ENCODE measurements around the gene DHX29. TPM values are rescaled to one million over a fixed set of nuclear protein-coding genes. Genes with fewer than 3 reads are reported as not detected.

The DHX29 gene
- total RNA-seq, 4 donors from 2014 or later, result 22.9 to 28.5 (median 27.5) TPM

DNA sequence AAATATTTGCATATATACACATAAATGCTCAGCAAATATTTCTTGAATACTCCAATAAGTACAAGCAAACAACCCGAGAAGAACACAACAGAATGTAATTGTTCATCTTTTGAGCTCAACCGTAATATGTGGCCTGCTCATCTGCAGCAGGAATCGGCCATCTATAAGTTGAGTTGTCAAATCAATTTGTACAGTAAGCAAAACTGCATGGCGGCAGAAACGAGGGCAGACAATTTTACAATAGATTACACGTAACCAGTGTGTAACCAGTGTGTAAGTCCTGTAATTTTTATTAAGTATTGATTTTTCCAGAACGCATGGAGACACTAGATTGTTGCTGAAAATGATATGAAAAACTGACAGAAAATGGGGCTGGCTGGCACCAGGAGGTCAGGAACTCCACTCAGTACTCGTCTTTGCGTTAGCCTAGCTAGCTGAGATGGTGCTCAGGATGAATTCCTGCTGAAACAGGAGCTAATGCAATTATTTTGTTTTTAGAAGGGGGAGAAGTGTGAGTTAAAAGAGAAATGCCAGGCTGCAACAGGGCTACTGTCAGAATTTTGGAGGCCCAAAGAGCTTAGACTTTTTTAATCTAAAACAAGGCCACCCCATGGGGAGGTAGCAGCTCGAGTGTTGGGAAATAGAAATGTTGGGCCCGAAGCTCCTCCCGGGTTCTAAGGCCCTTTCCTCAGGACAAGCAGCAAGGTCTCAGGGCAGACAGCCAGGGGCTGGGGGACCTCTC lies 682 bp downstream of the DHX29 start:
- peaks cover 0 to 69% (median 33%) of the 10 kb centered on the region in 4 donors for H3K4me1 ChIP-seq
- TF ChIP-seq POLR2A (IDR thresholded peaks at IDR 0.05), result no peak
- no peak for TF ChIP-seq EP300 (IDR thresholded peaks at IDR 0.05)
- TF ChIP-seq, protein P1, sequence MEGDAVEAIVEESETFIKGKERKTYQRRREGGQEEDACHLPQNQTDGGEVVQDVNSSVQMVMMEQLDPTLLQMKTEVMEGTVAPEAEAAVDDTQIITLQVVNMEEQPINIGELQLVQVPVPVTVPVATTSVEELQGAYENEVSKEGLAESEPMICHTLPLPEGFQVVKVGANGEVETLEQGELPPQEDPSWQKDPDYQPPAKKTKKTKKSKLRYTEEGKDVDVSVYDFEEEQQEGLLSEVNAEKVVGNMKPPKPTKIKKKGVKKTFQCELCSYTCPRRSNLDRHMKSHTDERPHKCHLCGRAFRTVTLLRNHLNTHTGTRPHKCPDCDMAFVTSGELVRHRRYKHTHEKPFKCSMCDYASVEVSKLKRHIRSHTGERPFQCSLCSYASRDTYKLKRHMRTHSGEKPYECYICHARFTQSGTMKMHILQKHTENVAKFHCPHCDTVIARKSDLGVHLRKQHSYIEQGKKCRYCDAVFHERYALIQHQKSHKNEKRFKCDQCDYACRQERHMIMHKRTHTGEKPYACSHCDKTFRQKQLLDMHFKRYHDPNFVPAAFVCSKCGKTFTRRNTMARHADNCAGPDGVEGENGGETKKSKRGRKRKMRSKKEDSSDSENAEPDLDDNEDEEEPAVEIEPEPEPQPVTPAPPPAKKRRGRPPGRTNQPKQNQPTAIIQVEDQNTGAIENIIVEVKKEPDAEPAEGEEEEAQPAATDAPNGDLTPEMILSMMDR (IDR thresholded peaks at IDR 0.05), result no peak
- 6 to 9% methylated on average over 12 of the region's 12 CpGs for WGBS, 2 donors

DNA sequence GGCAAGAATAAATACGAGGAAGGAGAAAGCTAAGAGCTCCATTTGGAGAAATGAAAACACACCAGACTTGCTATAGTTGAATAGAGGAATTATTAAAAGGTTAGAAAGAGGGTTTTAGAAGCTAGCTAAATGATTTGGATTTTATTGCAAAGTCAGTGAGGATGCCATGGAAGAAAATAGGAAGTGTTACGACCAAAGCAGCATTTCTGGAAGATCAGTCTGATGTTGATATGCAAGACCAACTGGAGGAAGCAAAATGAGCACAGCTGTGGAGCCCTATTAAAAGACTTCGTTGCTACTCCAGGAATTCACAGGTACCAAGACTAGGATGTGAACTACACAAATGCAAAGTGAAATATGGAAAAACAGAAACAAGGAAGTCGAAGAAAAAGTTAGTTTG lies 2.1 kb downstream of the DHX29 start:
- no peak for DNase-seq (ENCODE audit: low spot score in 2 of 2)
- H3K36me3 ChIP-seq, result peaks cover 0 to 13% (median 0%) of the 10 kb centered on the region in 3 donors
- WGBS, 2 donors, result 56 to 61% methylated on average over 4 of the region's 4 CpGs
- H3K27ac ChIP-seq, result no peak overlapping the region
- TF ChIP-seq, protein P1 (IDR thresholded peaks at IDR 0.05), result no peak
- TF ChIP-seq EP300 (IDR thresholded peaks at IDR 0.05) (no peak), POLR2A (IDR thresholded peaks at IDR 0.05) (no peak)
- H3K4me1 ChIP-seq, result peaks cover 0 to 56% (median 33%) of the 10 kb centered on the region in 4 donors
- H3K27me3 ChIP-seq, result no peaks in the 10 kb centered on the region
- no peak overlapping the region for H3K4me3 ChIP-seq
- H3K9me3 ChIP-seq, result peaks cover 0 to 6% (median 0%) of the 10 kb centered on the region in 4 donors

More for the DNA sequence above, 682 bp downstream of the DHX29 start:
- H3K36me3 ChIP-seq, result peaks cover 0 to 8% (median 0%) of the 10 kb centered on the region in 3 donors
- peak overlapping the region; percentile 67 to 95 (median 84) for H3K4me3 ChIP-seq
- H3K27ac ChIP-seq, result peak overlapping the region; percentile 86 to 98 (median 94)
- no peak for DNase-seq (ENCODE audit: low spot score in 2 of 2)
- H3K9me3 ChIP-seq, result no peaks in the 10 kb centered on the region
- H3K27me3 ChIP-seq, result no peaks in the 10 kb centered on the region

DNA sequence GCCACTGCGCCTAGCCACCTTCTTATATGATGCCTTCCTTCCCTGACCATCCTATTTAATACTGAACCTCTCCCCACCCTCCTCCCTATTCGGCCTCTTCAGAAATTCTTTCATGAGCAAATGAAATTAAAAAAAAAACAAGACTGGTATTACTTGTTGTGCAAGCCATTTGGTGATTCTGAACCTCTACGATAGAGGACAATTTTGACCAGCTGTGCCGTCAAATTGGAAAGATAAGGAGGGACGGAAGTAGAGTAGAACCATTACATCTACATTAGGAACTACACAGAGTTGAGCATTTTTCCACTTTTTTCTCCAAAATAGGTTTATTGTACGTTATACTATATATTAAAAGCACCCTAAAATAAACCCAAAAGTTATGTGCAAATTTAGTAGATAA lies 2.9 kb downstream of the DHX29 start:
- Histone ChIP-seq H3K27ac (no peak overlapping the region), H3K4me1 (peaks cover 0 to 49% (median 28%) of the 10 kb centered on the region in 4 donors)
- no peak for TF ChIP-seq EP300 (IDR thresholded peaks at IDR 0.05)
- TF ChIP-seq, protein P1 (IDR thresholded peaks at IDR 0.05), result no peak
- TF ChIP-seq POLR2A (IDR thresholded peaks at IDR 0.05), result no peak

DNA sequence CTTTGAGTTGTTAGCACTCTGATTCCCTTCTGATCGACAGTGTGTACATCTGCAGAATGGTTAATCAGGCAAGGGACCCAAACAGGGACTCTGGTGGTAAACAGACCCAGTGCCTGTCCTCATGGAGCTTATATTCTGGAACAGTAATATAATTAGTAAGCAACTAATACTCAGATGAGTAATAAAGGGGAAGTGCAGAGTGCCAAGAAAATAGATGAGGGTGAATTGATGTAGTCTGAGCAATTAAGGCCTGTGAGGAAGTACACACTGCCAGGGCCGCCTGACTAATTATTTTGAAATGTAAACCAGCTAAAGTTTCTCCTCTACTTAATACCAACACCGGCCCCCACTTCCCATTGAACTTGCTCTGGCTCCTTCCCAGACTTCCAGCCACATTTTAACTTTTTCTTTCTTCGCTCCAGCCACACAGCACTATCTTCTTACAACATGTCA lies 4.2 kb downstream of the DHX29 start:
- 60 to 67% methylated on average over 4 of the region's 4 CpGs for WGBS, 2 donors
- no peak for TF ChIP-seq EP300 (IDR thresholded peaks at IDR 0.05)
- no peak for TF ChIP-seq POLR2A (IDR thresholded peaks at IDR 0.05)
- TF ChIP-seq, protein P1 (IDR thresholded peaks at IDR 0.05), result no peak

More for the DNA sequence above, 2.9 kb downstream of the DHX29 start:
- DNase-seq (ENCODE audit: low spot score in 2 of 2), result no peak
- Histone ChIP-seq H3K27me3 (no peaks in the 10 kb centered on the region), H3K9me3 (peaks cover 0 to 6% (median 0%) of the 10 kb centered on the region in 4 donors), H3K36me3 (peaks cover 0 to 13% (median 0%) of the 10 kb centered on the region in 3 donors), H3K4me3 (no peak overlapping the region)
- WGBS, 2 donors, result 92 to 94% methylated on average over 6 of the region's 6 CpGs

DNA sequence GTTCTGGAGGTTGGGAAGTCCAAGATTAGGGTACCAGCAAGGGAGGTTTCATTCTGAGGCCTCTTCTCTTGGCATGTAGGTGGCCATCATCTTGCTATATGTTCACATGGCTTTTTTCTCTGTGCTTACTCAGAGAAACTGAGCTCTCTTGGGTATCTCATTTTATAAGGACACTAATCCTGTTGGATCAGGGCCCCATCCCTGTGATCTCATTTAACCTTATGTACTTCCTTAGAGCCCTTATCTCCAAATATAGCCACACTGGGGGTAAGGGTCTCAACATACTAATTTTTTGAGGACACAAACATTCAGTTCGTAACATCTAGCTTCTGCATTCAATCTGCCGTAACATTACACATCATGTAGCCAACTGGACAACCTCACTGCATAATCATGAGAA lies 6.6 kb downstream of the DHX29 start:
- Histone ChIP-seq H3K9me3 (peaks cover 0 to 6% (median 0%) of the 10 kb centered on the region in 4 donors), H3K27ac (no peak overlapping the region), H3K4me1 (peaks cover 0 to 27% (median 11%) of the 10 kb centered on the region in 4 donors), H3K27me3 (no peaks in the 10 kb centered on the region), H3K36me3 (peaks cover 0 to 18% (median 1%) of the 10 kb centered on the region in 3 donors), H3K4me3 (no peak overlapping the region)
- DNase-seq (ENCODE audit: low spot score in 2 of 2), result no peak
- TF ChIP-seq, protein P1 (IDR thresholded peaks at IDR 0.05), result no peak
- no peak for TF ChIP-seq EP300 (IDR thresholded peaks at IDR 0.05)
- TF ChIP-seq POLR2A (IDR thresholded peaks at IDR 0.05), result no peak
- WGBS, 2 donors, result 95 to 99% methylated on average over 2 of the region's 2 CpGs

More for the DNA sequence above, 4.2 kb downstream of the DHX29 start:
- Histone ChIP-seq H3K27me3 (no peaks in the 10 kb centered on the region), H3K4me3 (no peak overlapping the region), H3K4me1 (peaks cover 0 to 36% (median 18%) of the 10 kb centered on the region in 4 donors), H3K27ac (no peak overlapping the region), H3K9me3 (peaks cover 0 to 6% (median 0%) of the 10 kb centered on the region in 4 donors), H3K36me3 (peaks cover 0 to 13% (median 0%) of the 10 kb centered on the region in 3 donors)
- no peak for DNase-seq (ENCODE audit: low spot score in 2 of 2)
